HuH-7 (cell line): Measurements from ENCODE around the gene MCAT.

Experiments used
- DNase-seq: peaks from one replicate; pipeline ENCODE4 v3.0.0; 2011; ENCODE audit warnings: low spot score

The MCAT gene, protein sequence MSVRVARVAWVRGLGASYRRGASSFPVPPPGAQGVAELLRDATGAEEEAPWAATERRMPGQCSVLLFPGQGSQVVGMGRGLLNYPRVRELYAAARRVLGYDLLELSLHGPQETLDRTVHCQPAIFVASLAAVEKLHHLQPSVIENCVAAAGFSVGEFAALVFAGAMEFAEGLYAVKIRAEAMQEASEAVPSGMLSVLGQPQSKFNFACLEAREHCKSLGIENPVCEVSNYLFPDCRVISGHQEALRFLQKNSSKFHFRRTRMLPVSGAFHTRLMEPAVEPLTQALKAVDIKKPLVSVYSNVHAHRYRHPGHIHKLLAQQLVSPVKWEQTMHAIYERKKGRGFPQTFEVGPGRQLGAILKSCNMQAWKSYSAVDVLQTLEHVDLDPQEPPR

DNA sequence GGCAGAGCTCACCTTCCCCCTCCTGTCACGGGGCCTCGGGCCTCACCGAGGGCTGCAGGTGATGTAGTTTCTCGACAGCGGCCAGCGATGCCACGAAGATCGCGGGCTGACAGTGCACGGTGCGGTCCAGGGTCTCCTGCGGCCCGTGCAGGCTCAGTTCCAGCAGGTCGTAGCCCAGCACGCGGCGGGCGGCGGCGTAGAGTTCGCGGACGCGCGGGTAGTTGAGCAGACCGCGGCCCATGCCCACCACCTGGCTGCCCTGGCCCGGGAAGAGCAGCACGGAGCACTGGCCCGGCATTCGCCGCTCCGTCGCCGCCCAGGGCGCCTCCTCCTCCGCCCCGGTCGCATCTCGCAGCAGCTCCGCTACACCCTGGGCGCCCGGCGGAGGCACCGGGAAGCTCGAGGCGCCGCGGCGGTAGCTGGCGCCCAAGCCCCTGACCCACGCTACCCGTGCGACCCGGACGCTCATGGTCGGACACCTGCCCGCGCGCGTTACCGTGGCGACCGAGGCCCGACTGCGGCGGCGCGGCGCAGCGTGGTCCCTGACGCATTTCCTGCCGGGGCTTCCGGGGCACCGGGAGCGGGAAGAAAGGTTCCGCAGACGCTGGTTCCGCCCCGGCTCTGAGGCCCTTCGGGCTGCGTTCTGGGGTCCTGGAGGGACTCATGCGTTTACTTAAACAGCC, at the start of gene MCAT:
MCAT (minus strand) TSS at position 519 of the 683 bp plus-strand sequence; CDS start at position 469, 50 bp downstream.
- DNase-seq, result peak; percentile 94

DNA sequence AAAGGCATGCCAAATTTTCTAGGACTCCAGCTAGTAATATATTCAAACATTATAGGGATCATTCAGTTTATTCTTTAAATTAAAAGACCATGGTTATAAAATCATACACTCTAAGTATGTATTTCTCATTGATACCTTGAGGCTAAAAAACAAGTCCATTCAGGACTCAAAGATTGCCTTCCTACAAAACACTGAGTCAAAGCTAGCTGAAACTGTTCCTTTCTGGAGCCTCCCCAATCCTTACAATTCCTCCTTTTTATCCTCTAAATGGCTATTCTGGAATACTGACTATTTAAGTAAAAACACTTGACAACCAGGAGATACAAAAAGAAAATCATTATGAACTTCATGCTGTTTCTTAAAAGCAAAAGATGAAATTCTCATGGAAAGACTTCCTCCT, 48.6 kb upstream of the MCAT start:
- DNase-seq, result no peak

DNA sequence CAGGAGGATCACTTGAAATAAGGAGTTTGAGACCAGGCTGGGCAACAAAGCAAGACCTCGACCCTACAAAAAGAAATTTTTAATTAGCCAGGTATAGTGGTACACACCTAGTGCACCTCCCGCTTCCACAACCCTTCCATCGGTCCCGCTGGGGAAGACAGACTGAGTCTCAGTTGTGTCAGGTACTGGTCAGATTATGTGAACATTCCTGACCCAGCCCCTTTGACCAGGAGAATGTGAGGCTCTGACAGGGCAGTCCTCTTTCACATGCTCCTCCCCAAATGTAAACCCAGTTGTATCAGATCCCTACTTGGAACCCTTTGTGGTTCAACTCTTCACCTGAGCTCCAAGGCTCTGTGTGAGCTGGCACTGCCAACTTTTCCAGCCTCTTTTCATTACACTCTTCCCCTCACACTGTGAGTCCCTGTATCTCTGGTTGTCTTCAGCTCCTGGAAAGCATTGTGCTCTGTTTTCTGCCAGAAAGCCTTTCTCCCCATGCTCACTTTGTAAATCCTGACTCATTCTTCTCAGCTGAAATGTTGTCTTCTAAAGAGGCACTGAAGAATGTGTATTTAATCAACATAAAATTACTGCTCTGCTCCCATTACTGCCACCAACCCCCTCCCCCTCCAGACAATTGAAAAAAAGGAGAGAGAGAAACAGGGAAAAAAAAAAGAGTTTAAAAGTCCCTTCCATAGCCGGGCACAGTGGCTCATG, 45.8 kb upstream of the MCAT start:
- no peak for DNase-seq

DNA sequence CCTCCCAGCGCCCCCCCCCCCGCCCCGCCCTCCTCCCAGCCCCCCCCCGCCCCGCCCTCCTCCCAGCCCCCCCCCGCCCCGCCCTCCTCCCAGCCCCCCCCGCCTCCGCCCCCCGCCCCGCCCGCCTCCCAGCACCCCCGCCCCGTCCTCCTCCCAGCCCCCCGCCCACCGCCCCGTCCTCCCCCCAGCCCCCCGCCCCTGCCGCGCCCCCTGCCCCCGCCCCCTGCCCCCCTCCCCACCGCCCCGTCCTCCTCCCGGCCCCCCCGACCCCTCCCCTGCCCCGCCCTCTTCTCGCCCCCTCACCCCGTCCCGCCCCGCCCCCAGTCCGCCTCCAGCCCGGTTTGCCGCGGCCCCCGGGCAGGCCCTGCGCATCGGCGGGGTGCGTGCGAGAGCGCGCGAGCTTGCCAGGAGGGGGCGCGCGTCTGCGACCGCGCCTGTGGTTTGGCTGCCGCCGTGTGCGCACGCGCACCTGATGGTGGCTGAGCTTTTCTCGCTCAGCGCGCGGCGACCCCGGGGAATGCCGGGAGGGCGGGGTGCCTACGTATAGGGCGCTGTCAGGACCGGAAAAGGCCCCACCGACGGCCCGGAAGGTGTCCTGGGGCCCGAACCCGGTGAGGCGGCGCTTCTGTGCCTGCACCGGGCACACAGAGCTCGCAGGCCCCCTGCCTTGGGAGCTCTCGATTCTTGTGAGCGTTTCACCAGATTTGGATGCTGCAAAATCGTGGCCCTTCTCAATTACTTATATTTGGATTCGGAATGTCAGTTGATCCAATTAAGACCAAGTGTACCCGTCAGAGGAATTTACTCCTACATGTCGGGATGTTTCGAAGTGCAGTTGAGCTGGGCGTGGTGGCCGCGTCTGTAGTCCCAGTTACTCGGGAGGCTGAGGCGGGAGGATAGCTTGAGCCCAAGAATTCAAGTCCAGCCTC, 44.2 kb upstream of the MCAT start:
- DNase-seq, result peak; percentile 99

DNA sequence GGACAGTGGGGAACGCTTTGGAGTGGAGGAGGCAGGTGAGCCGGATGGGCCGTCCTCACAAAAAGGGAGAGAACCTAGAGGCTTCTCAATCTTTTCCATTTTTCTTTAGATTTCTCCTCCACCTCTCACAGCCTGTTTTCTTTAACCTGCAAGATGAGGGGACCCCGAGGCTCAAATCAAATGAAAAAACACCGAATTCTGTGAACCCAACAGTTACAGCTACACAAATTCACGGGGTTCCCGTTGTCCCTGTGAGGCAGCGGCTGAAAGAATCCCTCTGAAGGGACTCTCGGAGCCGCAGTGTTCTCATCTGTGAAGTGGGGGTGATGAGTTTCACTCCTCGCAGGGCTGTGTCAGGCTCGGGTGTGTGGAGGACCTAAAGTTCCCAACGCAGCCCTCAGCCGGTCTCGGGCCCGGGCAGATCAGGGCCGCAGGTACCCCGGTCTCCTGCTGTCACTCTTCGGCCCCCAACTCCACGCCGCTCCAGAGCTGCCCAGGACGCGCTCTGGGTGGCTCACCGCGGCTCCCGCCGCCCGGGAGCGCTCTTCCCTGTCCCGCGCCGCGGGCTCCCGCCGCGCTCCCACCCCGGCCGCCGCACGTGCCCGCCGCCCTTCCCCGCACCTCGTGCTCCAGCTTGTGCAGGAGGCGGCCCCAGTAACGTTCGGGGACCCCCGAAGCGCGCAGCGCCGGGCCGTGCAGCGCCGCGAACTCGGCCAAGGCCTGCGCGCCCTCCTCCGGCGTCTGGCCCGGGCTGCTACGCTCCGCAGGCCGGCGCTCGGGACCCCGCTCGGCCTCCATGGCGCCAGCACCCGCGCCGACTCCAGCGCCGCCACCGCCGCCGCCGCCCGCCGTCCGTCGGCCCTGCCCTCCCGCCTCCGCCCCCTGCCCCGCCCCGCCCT, 43.3 kb upstream of the MCAT start, which contains the start of gene TTLL12:
TTLL12 (minus strand) TSS at position 863 of the 899 bp plus-strand sequence; CDS start at position 798, 65 bp downstream.
- DNase-seq, result peak; percentile 67

DNA sequence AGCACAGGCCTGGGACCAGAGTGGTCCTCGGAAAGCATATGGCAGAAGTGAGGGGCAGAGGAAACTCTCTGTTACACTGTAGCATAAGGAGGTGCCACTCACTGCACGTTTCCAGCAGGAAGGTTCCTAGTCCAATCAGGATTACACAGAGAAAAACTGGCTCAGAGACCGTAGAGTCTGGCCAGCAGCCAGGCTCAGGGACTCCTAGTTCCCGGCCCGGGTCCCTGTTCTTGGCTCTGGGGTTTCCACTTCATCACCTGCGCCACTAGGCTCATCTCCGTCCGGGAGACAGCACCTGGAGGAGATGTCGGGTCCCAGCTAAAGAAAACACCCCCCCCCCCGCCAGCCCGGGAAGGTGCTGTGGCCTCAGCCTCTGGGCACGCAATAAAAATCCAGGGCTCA, 42.7 kb upstream of the MCAT start:
- peak; percentile 55 for DNase-seq

DNA sequence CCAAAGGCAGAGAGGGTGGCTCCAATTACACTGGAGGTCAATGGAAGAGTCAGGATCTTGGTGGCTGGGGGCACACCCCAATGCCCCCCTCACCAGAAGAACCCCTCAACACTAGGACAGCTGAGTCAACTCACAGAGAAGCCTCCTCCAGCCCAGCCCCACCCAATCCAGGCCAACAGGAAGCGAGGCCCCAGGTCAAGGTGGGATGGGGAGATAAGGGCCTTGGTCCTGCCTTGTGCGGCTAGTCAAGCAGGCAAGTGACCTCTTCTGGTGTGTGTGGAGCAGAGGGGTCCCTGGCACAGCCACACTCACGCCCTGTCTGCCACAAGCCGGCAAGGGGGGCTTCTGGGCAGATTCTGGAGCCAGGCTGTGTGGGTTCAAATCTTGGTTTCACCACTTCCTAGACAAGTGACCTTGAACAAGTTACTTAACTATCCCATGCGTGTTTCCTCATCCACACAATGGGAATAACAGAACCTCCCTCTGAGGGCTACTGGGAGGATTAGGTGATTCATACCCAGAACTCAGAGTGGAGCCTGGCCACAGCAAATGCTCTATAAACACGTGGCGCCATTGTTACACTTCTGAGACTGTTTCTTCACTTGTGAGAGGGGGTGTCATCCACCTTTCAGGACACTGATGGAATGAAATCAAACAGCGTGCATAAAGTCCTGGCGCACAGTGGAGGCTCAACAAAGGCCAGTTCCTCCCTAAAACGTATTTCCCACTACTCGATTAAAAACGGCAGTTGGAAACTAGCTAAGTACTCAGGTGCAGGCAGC, 40.5 kb upstream of the MCAT start:
- DNase-seq, result no peak

DNA sequence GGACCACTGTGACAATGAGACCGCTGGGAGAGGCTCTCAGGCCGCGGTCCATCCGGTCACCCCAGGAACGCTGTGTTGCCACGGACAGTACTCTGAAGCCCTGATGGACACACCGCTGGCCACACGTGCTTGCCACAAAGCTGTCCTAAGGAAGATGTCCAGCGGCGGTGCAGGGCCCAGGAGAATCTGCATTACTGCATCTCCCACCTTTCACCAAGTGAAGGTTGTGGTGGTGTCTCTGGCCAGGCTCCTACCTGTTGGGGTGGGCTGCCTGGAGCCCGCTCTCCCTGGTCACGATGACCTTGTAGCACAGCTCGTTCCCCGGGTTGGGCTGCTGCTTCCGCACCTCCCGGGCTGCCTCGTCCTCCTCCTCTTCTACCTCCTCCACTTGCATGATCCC, 39.5 kb upstream of the MCAT start:
- no peak for DNase-seq

DNA sequence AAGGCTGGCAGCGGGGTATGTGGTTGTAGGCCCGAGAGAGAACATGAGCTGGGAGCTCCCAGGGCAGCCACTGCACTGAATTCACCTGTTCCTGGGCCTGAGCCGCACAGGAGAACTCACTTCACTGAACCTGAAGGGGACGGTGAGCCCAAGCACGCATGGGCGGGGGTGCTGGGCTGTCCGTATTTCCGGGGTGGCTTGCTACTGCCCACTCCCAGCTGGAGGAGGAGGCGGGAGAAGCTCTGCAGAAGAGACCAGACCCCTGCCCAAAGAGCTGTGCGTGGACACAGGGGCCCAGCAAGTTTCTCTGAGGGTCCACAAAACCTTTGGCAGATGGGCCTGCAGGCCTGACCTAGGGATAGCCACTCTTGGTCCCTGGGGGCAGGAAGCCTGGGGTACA, 38.9 kb upstream of the MCAT start:
- no peak for DNase-seq

DNA sequence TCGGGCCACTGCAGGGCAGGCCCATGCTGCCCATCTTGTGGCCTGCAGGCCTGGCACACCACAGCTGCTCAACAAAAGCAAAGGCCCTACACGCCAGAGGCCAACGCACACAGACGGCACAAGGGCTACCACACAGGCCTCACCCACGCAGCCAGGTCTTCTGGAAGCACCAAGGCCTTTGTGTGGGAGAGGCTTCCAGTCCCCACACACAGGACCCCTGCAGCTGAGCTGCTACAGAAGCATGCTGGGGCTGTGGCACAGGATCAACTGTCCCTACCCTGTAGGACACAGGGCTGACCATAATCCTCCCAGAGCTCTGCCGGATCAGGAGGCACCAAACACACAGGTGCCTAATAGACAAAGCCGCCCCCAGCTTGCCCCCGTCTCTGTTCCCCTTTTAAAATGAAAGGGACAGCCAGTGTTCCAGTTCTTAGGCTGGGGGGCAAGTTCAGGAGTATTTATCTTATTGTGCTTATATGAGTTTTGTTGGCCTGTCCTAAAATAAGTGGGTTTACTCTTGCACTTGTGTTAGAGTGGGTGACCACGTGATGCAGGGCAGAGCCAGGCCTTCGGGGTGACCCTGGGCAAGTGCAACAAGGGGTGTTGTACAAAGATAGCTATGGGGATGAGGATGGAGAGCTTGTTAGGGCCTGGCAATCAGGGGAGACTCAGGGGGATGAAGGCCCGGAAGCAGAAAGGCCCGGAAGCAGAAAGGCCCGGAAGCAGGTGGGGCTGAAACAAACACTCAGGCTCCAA, 38.3 kb upstream of the MCAT start:
- DNase-seq, result no peak

DNA sequence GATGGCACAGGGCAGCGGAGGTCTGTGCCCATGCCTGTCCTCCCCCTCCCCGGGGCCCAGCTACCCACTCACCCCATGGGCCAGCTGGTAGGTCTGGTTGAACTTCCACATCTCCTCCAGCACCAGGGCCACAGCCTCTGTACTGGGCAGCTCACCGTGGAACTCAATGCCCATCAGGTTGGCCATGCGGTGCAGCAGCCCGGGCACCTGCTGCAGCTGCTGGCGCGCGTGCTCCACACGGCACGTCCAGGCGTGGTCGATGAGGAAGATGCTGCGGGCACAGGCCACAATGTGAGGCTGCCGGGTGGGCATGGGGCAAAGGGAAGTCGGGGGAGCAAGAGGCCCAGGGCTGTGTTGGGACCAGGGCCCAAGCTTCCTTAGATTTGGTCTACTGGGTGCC, 37.5 kb upstream of the MCAT start:
- DNase-seq, result no peak

DNA sequence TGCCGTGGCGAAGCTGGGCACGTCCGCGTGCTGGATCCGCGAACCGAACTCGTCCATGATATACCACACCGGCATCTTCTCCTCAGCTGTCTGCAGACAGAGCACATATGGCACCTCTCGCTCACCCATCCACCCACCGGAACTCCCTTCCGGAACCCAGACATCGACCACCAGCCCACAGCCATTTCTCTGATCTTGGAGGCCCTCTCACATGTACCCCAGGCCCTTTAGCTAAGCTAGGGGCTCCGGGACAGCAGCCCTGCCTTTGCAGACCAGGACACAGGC, 36.7 kb upstream of the MCAT start:
- no peak for DNase-seq

DNA sequence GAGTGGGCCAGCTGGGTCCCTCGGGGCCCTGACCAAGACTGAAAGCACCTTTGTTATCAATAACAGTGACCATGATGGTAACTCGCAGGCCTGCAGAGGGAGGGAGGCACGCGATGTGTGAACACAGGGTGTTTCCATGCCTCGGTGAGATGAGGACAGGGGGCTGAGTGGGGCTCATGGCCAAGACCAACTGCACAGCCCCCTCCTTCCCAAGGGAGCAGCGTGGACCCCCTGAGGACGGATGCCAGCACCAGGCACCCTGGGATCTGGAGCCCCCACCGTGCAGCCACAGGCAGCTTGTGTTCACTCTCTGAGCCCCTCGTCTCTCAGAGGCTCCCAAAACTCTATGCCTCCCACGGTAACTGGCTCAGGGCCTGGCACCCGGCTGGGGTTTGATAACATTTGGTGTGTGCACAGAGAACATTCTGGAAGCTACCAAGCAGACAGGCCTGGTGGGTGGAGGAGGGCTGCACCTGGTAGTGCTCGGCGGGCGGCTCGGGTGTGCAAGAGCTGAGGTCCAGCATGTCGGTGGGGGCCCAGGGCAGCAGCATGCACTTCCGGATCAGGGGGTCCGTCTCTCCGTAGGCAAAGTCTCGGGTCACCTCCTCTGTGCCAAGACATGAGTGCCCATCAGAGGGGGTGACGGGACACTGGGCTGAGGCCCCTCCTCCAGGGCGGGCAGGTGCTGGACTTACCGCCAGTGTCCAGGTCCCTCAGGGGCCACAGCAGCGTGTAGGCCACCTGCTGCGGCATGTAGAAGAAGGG, 36.1 kb upstream of the MCAT start:
- no peak for DNase-seq

DNA sequence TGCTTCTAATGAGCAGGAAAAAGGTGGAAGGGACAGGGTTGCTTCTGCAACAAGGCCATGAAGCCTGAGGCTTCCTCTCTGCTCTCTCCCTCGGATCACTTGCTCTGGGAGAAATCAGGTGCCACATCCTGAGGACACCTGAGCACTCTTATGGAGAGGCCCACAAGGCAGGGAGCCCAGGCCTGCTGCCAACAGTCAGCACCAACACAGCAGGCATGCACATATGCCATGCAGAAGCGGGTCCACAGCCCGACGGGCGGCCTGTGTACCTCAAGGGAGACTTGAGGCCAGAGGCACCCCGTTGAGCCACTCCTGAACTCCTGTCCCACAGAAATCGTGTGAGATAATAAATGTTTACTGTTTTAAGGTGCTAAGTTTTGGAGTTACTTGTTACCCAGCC, 34.3 kb upstream of the MCAT start:
- DNase-seq, result no peak

DNA sequence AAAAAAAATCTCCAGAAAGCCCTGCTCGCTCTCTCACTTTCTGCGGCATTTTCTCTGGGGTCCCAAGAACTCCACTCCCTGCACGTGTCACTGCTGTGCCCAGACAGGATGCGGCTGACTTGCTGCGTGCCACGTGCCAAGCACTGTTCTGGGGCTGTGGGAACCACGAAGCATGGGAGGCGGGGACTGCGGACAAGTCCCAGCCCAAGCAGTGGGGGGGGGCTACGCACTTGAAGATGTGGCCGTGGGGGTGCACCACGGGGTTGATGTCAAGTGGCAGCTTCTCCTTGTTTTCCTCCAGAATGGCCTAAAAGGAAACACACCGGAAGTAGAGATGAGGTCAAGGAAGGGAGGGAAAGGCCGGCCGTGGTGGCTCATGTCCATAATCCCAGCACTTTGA, 32.9 kb upstream of the MCAT start:
- DNase-seq, result no peak

DNA sequence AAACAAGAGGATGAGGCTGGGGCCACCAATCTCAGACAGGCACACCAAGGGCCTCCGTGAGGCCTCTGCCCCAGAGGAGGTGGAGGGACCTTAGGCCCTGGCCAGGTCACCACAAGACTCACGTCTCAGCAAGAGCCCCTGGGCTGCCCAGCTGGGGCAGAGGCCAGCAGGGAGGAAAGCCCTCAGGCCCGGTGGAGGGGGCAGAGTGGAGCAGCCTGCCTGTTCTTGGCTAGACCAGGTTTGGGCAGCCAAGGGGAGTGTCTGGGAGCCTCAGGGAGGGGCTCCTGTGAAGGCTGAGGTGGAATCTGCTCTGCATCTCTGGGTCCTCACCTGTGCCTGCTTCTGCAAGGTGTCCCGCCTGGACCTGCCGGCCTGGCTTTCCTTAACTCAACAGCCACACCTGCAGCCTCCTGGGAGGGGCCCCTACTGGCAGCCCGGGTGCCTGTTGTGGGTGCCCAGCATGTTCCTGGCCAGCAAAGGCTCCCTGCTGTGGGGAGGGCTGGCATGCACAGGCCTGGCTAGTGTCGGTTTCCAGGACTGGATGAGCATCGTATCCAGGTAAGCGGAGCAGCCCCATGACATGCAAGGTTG, 31.8 kb upstream of the MCAT start:
- no peak for DNase-seq

DNA sequence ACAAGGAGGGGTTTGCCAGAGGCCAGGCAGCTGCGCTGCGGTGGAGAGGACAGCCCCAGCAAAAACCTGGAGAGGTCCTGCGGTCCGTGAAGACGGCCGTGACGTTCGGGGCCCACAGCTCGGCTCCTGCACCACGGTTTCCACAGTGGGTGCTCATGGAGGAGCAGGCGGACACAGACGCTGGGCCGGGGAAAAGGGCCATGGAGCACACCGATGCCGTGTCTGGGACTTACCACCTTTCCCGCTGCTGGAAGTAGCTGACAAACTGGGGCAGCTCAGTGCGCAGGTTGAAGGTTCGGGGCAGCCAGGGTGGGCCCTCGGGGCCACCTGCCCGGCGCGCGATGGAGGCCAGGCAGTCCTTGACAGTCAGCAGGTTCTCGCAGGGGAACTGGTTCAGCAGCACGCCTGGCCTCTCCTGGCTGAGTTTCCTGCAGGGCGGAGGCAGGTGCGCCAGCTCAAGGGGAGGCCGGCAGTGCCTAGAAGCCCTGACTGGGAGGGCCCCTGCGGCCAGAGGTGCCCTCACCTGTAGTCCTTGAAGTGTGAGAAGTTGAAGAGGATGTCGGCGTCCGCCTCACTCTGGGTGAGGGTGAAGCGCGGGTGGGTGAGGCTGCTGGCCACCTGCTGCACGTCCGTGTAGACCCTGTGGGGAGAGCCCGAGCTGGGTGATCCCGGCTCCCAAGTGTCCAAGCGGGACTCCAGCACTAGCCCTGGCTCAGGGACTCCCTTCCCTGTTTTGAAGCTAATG, 30.9 kb upstream of the MCAT start:
- DNase-seq, result no peak

DNA sequence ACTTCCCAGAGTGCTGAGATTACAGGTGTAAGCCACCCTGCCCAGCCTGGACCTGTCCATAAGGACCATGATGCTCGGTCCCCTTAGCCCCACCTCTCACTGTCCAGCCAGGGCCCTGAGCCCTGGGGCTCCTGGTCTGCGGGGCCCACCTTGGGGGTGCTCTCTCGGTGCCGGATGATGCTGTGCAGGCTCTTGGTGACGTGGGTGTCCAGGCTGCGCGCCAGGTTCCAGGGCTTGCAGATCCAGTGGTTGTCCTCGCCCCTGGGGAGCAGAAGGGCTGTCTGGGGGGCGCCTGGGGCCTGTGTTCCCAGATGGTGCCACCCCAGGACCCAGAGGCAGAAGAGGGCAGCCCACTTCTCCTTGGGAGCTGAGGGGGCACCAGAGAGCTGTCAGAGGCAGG, 30.4 kb upstream of the MCAT start:
- no peak for DNase-seq
